CD14-positive monocyte (primary cell): ENCODE results near the gene DYDC2. TPM values are rescaled to one million over a fixed set of nuclear protein-coding genes. Genes with fewer than 3 reads are reported as not detected.

Experiments used
- DNase-seq, 3 donors: peaks; one replicate each; pipeline ENCODE4 v3.0.0-alpha.2; 2011 to 2022
- H2AFZ ChIP-seq: 2 replicates; pipeline ENCODE4 v1.6.0; 2012; ENCODE audit warnings: mild to moderate bottlenecking, low read depth, low read length, inconsistent platforms; ENCODE audit not compliant: insufficient read depth, poor library complexity, severe bottlenecking
- H3K27ac ChIP-seq, 2 donors: 1 replicate in 1 of 2; 2 replicates in 1 of 2; pipeline ENCODE4 v1.5.1; 2012 to 2013; ENCODE audit warnings: low read length in 2 of 2, control low read depth in 1 of 2, inconsistent platforms in 1 of 2, low read depth in 1 of 2, mild to moderate bottlenecking in 1 of 2
- H3K27me3 ChIP-seq, 2 donors: one replicate each; pipeline versions ENCODE4 v1.6.0 to v1.6.1; 2011 to 2013; ENCODE audit warnings: low read length in 2 of 2; ENCODE audit not compliant: control insufficient read depth in 2 of 2, insufficient read depth in 2 of 2
- H3K36me3 ChIP-seq, 2 donors: replicated peaks in 1 of 2; 1 replicate in 1 of 2; 2 replicates in 1 of 2; pipeline versions ENCODE4 v1.5.1 to v1.6.1; 2012 to 2013; ENCODE audit warnings: low read length in 2 of 2, control low read depth in 1 of 2, inconsistent platforms in 1 of 2, mild to moderate bottlenecking in 1 of 2; ENCODE audit not compliant: insufficient read depth in 2 of 2, control insufficient read depth in 1 of 2
- H3K4me1 ChIP-seq, 2 donors: 1 replicate in 1 of 2; 2 replicates in 1 of 2; pipeline versions ENCODE4 v1.5.1 to v1.6.1; 2012 to 2013; ENCODE audit warnings: low read length in 2 of 2, control low read depth in 1 of 2, inconsistent platforms in 1 of 2, mild to moderate bottlenecking in 1 of 2, moderate library complexity in 1 of 2; ENCODE audit not compliant: insufficient read depth in 2 of 2, control insufficient read depth in 1 of 2
- H3K4me2 ChIP-seq: replicated peaks from 2 replicates; pipeline ENCODE3; 2012; ENCODE audit warnings: low read length, moderate library complexity, mild to moderate bottlenecking; ENCODE audit not compliant: poor library complexity, severe bottlenecking; ENCODE audit errors: extremely low read depth
- H3K4me3 ChIP-seq, 3 experiments: fragments of 200-600 bp in 1 of 3; sonication (generic) in 1 of 3; replicated peaks in 1 of 3; 1 replicate in 2 of 3; 2 replicates in 1 of 3; pipeline ENCODE4 v1.5.1; 2011 to 2013; ENCODE audit warnings: low read length in 3 of 3, mild to moderate bottlenecking in 3 of 3, control low read depth in 2 of 3, low read depth in 2 of 3, inconsistent platforms in 1 of 3, moderate library complexity in 1 of 3
- H3K79me2 ChIP-seq: 2 replicates; pipeline ENCODE4 v1.6.0; 2012; ENCODE audit warnings: mild to moderate bottlenecking, control low read depth, inconsistent platforms, low read length, moderate library complexity; ENCODE audit not compliant: insufficient read depth
- H3K9ac ChIP-seq: 2 replicates; pipeline ENCODE4 v1.6.0; 2017; ENCODE audit warnings: low read length, mild to moderate bottlenecking; ENCODE audit not compliant: insufficient read depth, poor library complexity, severe bottlenecking
- H3K9me3 ChIP-seq, 2 donors: replicated peaks in 1 of 2; 1 replicate in 1 of 2; 2 replicates in 1 of 2; pipeline versions ENCODE4 v1.5.1 to v1.6.1; 2012 to 2013; ENCODE audit warnings: low read length in 2 of 2, control low read depth in 1 of 2; ENCODE audit not compliant: control insufficient read depth in 1 of 2, insufficient read depth in 1 of 2
- H4K20me1 ChIP-seq: 2 replicates; pipeline ENCODE4 v1.6.0; 2012; ENCODE audit warnings: mild to moderate bottlenecking, low read length, control low read depth, moderate library complexity; ENCODE audit not compliant: insufficient read depth
- H3K27ac Mint-ChIP-seq, 7 donors: one replicate each; pipeline ENCODE4 v1.8.0; 2020; ENCODE audit warnings: mild to moderate bottlenecking in 7 of 7, mixed read lengths in 7 of 7, moderate library complexity in 6 of 7, inconsistent platforms in 2 of 7
- H3K27me3 Mint-ChIP-seq, 3 donors: one replicate each; pipeline ENCODE4 v1.8.0; 2021 to 2022; ENCODE audit warnings: low read depth in 3 of 3, mild to moderate bottlenecking in 3 of 3, mixed read lengths in 3 of 3, moderate library complexity in 3 of 3, inconsistent platforms in 1 of 3
- H3K36me3 Mint-ChIP-seq, 2 donors: one replicate each; pipeline ENCODE4 v1.8.0; 2020; ENCODE audit warnings: mixed read lengths in 2 of 2, inconsistent platforms in 1 of 2, mild to moderate bottlenecking in 1 of 2
- H3K4me1 Mint-ChIP-seq: one replicate; pipeline ENCODE4 v1.8.0; 2020; ENCODE audit warnings: mild to moderate bottlenecking, mixed read lengths
- H3K4me3 Mint-ChIP-seq, 2 donors: one replicate each; pipeline ENCODE4 v1.8.0; 2020; ENCODE audit warnings: mild to moderate bottlenecking in 2 of 2, mixed read lengths in 2 of 2, moderate library complexity in 1 of 2
- H3K9me3 Mint-ChIP-seq, 7 donors: one replicate each; pipeline ENCODE4 v1.8.0; 2020 to 2022; ENCODE audit warnings: mixed read lengths in 7 of 7, mild to moderate bottlenecking in 6 of 7, moderate library complexity in 6 of 7, inconsistent platforms in 2 of 7
- CTCF ChIP-seq: fragments of 200-600 bp; IDR thresholded peaks from one replicate; pipeline ENCODE4 v1.8.0; 2022; ENCODE audit warnings: antibody characterized with exemption, mild to moderate bottlenecking
- WGBS: methylation state at CpG from one replicate; pipeline ENCODE4 v1.1.5; 2013; ENCODE audit warnings: missing lambda C conversion rate; ENCODE audit not compliant: insufficient coverage; 5-methylcytosine and 5-hydroxymethylcytosine counted together
- intact Hi-C, 2 donors: fragments of 100-400 bp; cut with micrococcal nuclease; formaldehyde crosslinking; loops; one replicate each; pipeline versions ENCODE4 v1.15.0 to v1.15.1; 2023
- polyA plus RNA-seq, 3 donors: library from polyadenylated mRNA; depleted of rRNA in 1 of 3; unstranded in 2 of 3; stranded (reverse) in 1 of 3; fragments of 300-500 nt in 2 of 3; fragments of >200 nt in 1 of 3; fragmentation: Illumina TruSeq in 2 of 3; gene quantifications; 1 replicate in 2 of 3; 2 replicates in 1 of 3; pipeline ENCODE4 v1.2.3, GENCODE V29; 2012 to 2021

DYDC2 gene
- polyA plus RNA-seq, 3 donors = not detected

- Histone ChIP-seq H3K9ac (no peak overlapping the region), H3K27ac (no peak overlapping the region), H4K20me1 (no peaks in the 10 kb centered on the region), H3K9me3 (no peaks in the 10 kb centered on the region), H2AFZ (no peak overlapping the region), H3K36me3 (no peaks in the 10 kb centered on the region), H3K27me3 (peaks cover under 1 to 2% of the 10 kb centered on the region in 2 donors), H3K4me1 (no peaks in the 10 kb centered on the region), H3K4me3 (no peak overlapping the region), H3K4me2 (no peak overlapping the region), H3K79me2 (no peaks in the 10 kb centered on the region)
- TF ChIP-seq CTCF = no peak
- peaks cover 4% of the 10 kb centered on the region for H3K4me1 Mint-ChIP-seq
- H3K4me3 Mint-ChIP-seq = no peak overlapping the region
- peaks cover 4 to 6% (median 5%) of the 10 kb centered on the region in 3 donors for H3K27me3 Mint-ChIP-seq
- no peaks in the 10 kb centered on the region for H3K36me3 Mint-ChIP-seq
- H3K27ac Mint-ChIP-seq = no peak overlapping the region
- intact Hi-C loops = no loop called here
- 77% methylated on average over 2 of the region's 3 CpGs for WGBS
- peaks cover 0 to 7% (median 0%) of the 10 kb centered on the region in 7 donors for H3K9me3 Mint-ChIP-seq
- DNase-seq = no peak
Measured at GRCh38 chr10:80350251-80350650, 6.3 kb upstream of the DYDC2 start.

- no peak for DNase-seq
- no peaks in the 10 kb centered on the region for H3K79me2 ChIP-seq
- no peak overlapping the region for H2AFZ ChIP-seq
- peaks cover 13 to 14% (median 13%) of the 10 kb centered on the region in 3 donors for H3K27me3 Mint-ChIP-seq
- no peak overlapping the region for H3K4me3 Mint-ChIP-seq
- H3K4me3 ChIP-seq = no peak overlapping the region
- H3K4me1 Mint-ChIP-seq = peaks cover 6% of the 10 kb centered on the region
- TF ChIP-seq CTCF = no peak
- H3K27ac ChIP-seq = no peak overlapping the region
- no peaks in the 10 kb centered on the region for H3K36me3 Mint-ChIP-seq
- H3K9ac ChIP-seq = no peak overlapping the region
- intact Hi-C loops = no loop called here
- no peaks in the 10 kb centered on the region for H4K20me1 ChIP-seq
- no peaks in the 10 kb centered on the region for H3K36me3 ChIP-seq
- H3K27me3 ChIP-seq = peaks cover 9 to 10% of the 10 kb centered on the region in 2 donors
- H3K27ac Mint-ChIP-seq = no peak overlapping the region
- H3K4me2 ChIP-seq = no peak overlapping the region
- WGBS = 67% methylated on average over 2 of the region's 3 CpGs
- peaks cover 0 to 8% (median 0%) of the 10 kb centered on the region in 7 donors for H3K9me3 Mint-ChIP-seq
- H3K4me1 ChIP-seq = peaks cover 0 to 1% of the 10 kb centered on the region in 2 donors
- no peaks in the 10 kb centered on the region for H3K9me3 ChIP-seq
Measured at GRCh38 chr10:80351220-80351619, 5.4 kb upstream of the DYDC2 start.
